ENCODE results near the gene TP53I11. TPM values are rescaled to one million over a fixed set of nuclear protein-coding genes. Genes with fewer than 3 reads are reported as not detected.

Gene TP53I11
- total RNA-seq, 1 donor from 2014 or later: 96.8 TPM

DNA sequence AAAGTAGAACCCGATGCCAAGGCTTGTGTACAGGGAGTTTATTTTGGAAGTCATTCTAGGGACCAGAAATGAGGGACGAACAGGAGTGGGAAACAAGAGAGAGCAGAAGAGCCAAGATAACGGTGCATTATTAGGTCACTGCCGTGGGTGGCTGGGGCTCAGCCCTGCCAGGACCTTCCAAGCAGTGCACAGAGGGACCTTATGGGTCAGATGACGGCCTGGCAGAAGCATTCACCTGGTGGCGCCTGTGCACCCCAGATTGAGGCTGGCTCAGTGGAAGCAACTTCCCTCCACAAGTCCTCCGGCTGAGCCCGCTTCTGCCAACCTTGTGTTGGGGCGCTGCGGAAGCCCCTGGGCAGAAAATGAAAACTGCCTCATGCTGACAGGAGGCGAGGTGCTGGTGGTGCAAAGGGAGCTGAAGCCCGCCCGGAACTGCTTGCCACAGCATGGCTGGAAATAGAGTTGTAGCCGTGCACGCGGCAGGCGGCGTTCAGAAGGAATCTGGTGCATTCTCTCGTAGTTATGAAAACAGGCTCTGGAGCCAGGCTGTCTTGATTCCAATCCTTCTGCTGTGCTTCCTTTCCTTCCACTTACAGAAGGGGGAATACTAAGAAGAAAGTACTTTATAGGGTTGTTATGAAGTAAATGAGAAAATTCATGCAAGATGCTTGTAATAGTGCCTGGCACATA is 22.2 kb upstream of the TP53I11 start:
- H3K9me3 Mint-ChIP-seq (ENCODE audit: unreplicated experiment): no peaks in the 10 kb centered on the region
- no peak overlapping the region for H3K4me3 Mint-ChIP-seq (ENCODE audit: unreplicated experiment)
- Histone ChIP-seq H3K79me2 (ENCODE audit: insufficient read depth, low read length) (no peaks in the 10 kb centered on the region), H3K4me1 (ENCODE audit: insufficient read depth, low read length) (no peaks in the 10 kb centered on the region), H3K9ac (ENCODE audit: low read length) (no peak overlapping the region), H3K9me3 (ENCODE audit: insufficient read depth, low read depth, low read length) (no peaks in the 10 kb centered on the region), H3K4me3 (ENCODE audit: insufficient read depth, low read depth, low read length) (no peak overlapping the region), H3K27me3 (ENCODE audit: insufficient read depth, low read length) (peaks cover 25% of the 10 kb centered on the region), H4K20me1 (ENCODE audit: insufficient read depth, low read length) (no peaks in the 10 kb centered on the region), H3K27ac (ENCODE audit: low read depth, low read length) (no peak overlapping the region), H3K36me3 (ENCODE audit: insufficient read depth, low read length) (no peaks in the 10 kb centered on the region), H3K4me2 (ENCODE audit: low read length) (no peak overlapping the region), H2AFZ (ENCODE audit: low read depth, low read length) (no peak overlapping the region)
- FAIRE-seq (no peak), DNase-seq (ENCODE audit: low read depth) (no peak)
- no peaks in the 10 kb centered on the region for H3K36me3 Mint-ChIP-seq (ENCODE audit: low read depth, unreplicated experiment)
- H3K27me3 Mint-ChIP-seq (ENCODE audit: low read depth, unreplicated experiment): peaks cover 36% of the 10 kb centered on the region
- H3K27ac Mint-ChIP-seq (ENCODE audit: unreplicated experiment): no peak overlapping the region
- H3K4me1 Mint-ChIP-seq (ENCODE audit: low read depth, unreplicated experiment): peaks cover 11% of the 10 kb centered on the region
- TF ChIP-seq, protein P1, sequence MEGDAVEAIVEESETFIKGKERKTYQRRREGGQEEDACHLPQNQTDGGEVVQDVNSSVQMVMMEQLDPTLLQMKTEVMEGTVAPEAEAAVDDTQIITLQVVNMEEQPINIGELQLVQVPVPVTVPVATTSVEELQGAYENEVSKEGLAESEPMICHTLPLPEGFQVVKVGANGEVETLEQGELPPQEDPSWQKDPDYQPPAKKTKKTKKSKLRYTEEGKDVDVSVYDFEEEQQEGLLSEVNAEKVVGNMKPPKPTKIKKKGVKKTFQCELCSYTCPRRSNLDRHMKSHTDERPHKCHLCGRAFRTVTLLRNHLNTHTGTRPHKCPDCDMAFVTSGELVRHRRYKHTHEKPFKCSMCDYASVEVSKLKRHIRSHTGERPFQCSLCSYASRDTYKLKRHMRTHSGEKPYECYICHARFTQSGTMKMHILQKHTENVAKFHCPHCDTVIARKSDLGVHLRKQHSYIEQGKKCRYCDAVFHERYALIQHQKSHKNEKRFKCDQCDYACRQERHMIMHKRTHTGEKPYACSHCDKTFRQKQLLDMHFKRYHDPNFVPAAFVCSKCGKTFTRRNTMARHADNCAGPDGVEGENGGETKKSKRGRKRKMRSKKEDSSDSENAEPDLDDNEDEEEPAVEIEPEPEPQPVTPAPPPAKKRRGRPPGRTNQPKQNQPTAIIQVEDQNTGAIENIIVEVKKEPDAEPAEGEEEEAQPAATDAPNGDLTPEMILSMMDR (IDR thresholded peaks at IDR 0.05; ENCODE audit: insufficient read depth, low read depth, low read length): no peak
- no peak for TF ChIP-seq EZH2 (IDR thresholded peaks at IDR 0.05; ENCODE audit: insufficient read depth, low read length)

DNA sequence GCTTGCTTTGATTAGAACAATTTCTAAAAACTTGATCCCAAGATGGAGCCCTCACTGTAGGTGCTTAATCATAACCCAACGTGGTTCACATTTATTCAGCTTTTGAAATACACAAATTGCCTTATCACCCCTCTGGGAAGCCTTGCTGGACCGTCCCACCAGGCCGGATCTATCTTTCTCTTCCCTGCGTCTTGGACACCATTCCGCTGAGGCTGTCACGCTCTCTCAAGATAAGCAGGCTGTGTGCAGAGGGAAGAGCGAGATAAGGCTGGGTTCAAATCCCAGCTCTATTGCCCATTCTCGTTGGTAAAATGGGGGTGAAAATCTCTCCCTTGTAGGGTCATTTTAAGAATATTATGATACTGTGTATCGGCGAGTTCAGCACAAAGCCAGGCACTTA is 20.5 kb upstream of the TP53I11 start:
- no peak overlapping the region for H3K27ac ChIP-seq (ENCODE audit: low read depth, low read length)
- peaks cover 44% of the 10 kb centered on the region for H3K27me3 Mint-ChIP-seq (ENCODE audit: low read depth, unreplicated experiment)
- no peak overlapping the region for H2AFZ ChIP-seq (ENCODE audit: low read depth, low read length)
- H3K36me3 ChIP-seq (ENCODE audit: insufficient read depth, low read length): no peaks in the 10 kb centered on the region
- no peaks in the 10 kb centered on the region for H3K79me2 ChIP-seq (ENCODE audit: insufficient read depth, low read length)
- H3K4me3 Mint-ChIP-seq (ENCODE audit: unreplicated experiment): no peak overlapping the region
- no peak for FAIRE-seq
- H3K9me3 ChIP-seq (ENCODE audit: insufficient read depth, low read depth, low read length): no peaks in the 10 kb centered on the region
- H3K27ac Mint-ChIP-seq (ENCODE audit: unreplicated experiment): no peak overlapping the region
- no peak for TF ChIP-seq EZH2 (IDR thresholded peaks at IDR 0.05; ENCODE audit: insufficient read depth, low read length)
- TF ChIP-seq, protein P1 (IDR thresholded peaks at IDR 0.05; ENCODE audit: insufficient read depth, low read depth, low read length): no peak
- no peak for DNase-seq (ENCODE audit: low read depth)
- H3K36me3 Mint-ChIP-seq (ENCODE audit: low read depth, unreplicated experiment): no peaks in the 10 kb centered on the region
- H3K4me1 Mint-ChIP-seq (ENCODE audit: low read depth, unreplicated experiment): peaks cover 2% of the 10 kb centered on the region
- H3K4me2 ChIP-seq (ENCODE audit: low read length): no peak overlapping the region
- H4K20me1 ChIP-seq (ENCODE audit: insufficient read depth, low read length): no peaks in the 10 kb centered on the region
- H3K9me3 Mint-ChIP-seq (ENCODE audit: unreplicated experiment): no peaks in the 10 kb centered on the region
- H3K9ac ChIP-seq (ENCODE audit: low read length): no peak overlapping the region
- no peak overlapping the region for H3K4me3 ChIP-seq (ENCODE audit: insufficient read depth, low read depth, low read length)
- peaks cover 22% of the 10 kb centered on the region for H3K27me3 ChIP-seq (ENCODE audit: insufficient read depth, low read length)
- no peaks in the 10 kb centered on the region for H3K4me1 ChIP-seq (ENCODE audit: insufficient read depth, low read length)

DNA sequence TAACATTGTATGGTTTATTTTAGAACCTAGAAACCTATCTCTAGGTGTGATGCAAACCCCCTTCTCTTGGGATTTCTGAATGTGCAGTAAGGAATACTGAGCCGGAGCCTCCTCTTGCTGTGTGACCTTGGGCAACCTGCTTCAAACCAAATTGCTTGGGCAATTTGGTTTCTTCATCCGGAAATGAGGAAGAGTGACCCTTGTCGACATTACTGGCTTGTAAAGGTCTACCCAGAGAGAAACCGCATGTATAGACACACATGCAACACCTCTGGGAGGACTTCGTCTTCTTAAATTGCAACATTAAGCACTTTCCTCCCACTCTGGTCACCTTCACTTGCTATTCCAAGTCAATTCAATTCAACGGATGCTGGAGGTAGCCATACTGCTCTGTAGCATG is 19.6 kb upstream of the TP53I11 start:
- TF ChIP-seq, protein P1 (IDR thresholded peaks at IDR 0.05; ENCODE audit: insufficient read depth, low read depth, low read length): no peak
- TF ChIP-seq EZH2 (IDR thresholded peaks at IDR 0.05; ENCODE audit: insufficient read depth, low read length): no peak
- H3K4me3 Mint-ChIP-seq (ENCODE audit: unreplicated experiment): no peak overlapping the region
- peaks cover 2% of the 10 kb centered on the region for H3K4me1 Mint-ChIP-seq (ENCODE audit: low read depth, unreplicated experiment)
- no peak overlapping the region for H3K27ac ChIP-seq (ENCODE audit: low read depth, low read length)
- H3K27me3 ChIP-seq (ENCODE audit: insufficient read depth, low read length): peaks cover 22% of the 10 kb centered on the region
- H3K36me3 Mint-ChIP-seq (ENCODE audit: low read depth, unreplicated experiment): no peaks in the 10 kb centered on the region
- peaks cover 43% of the 10 kb centered on the region for H3K27me3 Mint-ChIP-seq (ENCODE audit: low read depth, unreplicated experiment)
- no peak overlapping the region for H3K4me2 ChIP-seq (ENCODE audit: low read length)
- DNase-seq (ENCODE audit: low read depth): no peak
- no peaks in the 10 kb centered on the region for H3K36me3 ChIP-seq (ENCODE audit: insufficient read depth, low read length)
- no peak for FAIRE-seq
- no peak overlapping the region for H3K4me3 ChIP-seq (ENCODE audit: insufficient read depth, low read depth, low read length)
- no peak overlapping the region for H3K9ac ChIP-seq (ENCODE audit: low read length)
- H3K79me2 ChIP-seq (ENCODE audit: insufficient read depth, low read length): no peaks in the 10 kb centered on the region
- H3K27ac Mint-ChIP-seq (ENCODE audit: unreplicated experiment): no peak overlapping the region
- H3K4me1 ChIP-seq (ENCODE audit: insufficient read depth, low read length): no peaks in the 10 kb centered on the region
- H4K20me1 ChIP-seq (ENCODE audit: insufficient read depth, low read length): no peaks in the 10 kb centered on the region
- no peaks in the 10 kb centered on the region for H3K9me3 Mint-ChIP-seq (ENCODE audit: unreplicated experiment)
- H3K9me3 ChIP-seq (ENCODE audit: insufficient read depth, low read depth, low read length): no peaks in the 10 kb centered on the region
- no peak overlapping the region for H2AFZ ChIP-seq (ENCODE audit: low read depth, low read length)

Measured in astrocyte (in vitro differentiated cells and primary cell).